22Rv1 (cell line): ENCODE results near the gene TAF5L.

ENCODE experiments used
- CTCF ChIP-seq: fragments of 450-650 bp; IDR thresholded peaks from 2 replicates; pipeline ENCODE4 v1.5.1; 2017; ENCODE audit warnings: mild to moderate bottlenecking
- ZFX ChIP-seq: fragments of 450-650 bp; IDR thresholded peaks from 2 replicates; pipeline ENCODE4 v1.6.1; 2017; ENCODE audit warnings: antibody characterized with exemption, borderline replicate concordance

DNA sequence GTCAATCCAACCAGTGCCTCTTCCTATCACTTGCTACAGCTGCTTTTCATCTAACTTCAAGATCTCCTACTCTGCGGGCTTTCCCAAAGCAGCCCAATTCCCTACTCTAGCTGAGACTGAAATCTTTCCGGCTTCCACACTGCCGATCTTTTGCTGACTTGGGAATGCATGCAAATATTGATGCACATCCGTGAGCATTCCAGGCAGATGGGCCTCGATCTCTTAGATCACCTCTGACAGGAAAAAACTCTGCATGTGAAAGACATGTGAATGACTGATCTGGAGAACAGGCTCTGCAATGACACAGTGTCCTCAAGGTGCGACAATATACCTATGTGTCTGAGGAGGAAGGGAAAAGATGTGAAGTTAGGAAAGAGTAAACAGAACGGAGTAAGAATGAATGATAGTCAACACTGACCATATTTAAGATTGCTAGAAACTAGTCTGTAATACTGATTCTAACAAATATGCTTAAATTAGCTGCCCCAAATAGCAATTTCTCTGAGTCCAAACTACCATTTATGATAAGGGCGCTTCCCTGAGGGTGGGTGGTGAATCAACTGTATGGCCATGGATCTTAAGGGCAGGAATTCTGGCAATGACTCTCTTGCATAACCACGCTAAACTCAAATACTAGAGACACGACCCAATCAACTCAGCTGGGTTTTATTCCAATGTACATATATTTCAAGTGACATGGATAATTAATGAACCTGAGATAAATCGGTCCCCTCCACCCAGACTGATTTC lies 8.4 kb downstream of the TAF5L start:
- TF ChIP-seq CTCF (no peak), ZFX (no peak)
